ENCODE data around the gene DHRS13.

DNA sequence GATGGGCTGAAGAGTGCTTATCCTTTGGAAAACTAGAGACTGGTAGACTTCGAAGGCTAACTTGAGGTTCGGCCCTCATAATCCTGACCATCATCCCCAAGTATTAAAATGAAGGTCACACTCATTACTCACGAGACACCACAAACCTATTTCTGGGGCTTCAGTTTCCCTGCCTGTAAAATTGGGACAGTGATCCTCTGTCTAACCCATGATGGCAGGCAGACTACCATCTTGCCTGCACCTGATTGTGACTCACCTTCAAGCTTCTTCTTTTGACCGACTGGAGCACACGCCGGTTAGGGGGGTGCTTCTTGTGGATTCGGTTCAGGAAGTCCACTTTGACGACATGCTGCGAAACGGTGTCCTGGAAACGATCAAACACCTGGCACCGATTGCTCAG lies 14.2 kb upstream of the DHRS13 start:
- TF ChIP-seq, protein P1, sequence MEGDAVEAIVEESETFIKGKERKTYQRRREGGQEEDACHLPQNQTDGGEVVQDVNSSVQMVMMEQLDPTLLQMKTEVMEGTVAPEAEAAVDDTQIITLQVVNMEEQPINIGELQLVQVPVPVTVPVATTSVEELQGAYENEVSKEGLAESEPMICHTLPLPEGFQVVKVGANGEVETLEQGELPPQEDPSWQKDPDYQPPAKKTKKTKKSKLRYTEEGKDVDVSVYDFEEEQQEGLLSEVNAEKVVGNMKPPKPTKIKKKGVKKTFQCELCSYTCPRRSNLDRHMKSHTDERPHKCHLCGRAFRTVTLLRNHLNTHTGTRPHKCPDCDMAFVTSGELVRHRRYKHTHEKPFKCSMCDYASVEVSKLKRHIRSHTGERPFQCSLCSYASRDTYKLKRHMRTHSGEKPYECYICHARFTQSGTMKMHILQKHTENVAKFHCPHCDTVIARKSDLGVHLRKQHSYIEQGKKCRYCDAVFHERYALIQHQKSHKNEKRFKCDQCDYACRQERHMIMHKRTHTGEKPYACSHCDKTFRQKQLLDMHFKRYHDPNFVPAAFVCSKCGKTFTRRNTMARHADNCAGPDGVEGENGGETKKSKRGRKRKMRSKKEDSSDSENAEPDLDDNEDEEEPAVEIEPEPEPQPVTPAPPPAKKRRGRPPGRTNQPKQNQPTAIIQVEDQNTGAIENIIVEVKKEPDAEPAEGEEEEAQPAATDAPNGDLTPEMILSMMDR (IDR thresholded peaks at IDR 0.05): no peak
- no peak for TF ChIP-seq EP300 (IDR thresholded peaks at IDR 0.05)

Data from ovary (tissue), 3 donors.